GM13977 (cell line): Measurements from ENCODE around the gene RALGPS2.

Experiments used
- DNase-seq: peaks from one replicate; pipeline ENCODE4 v3.0.0; 2012; ENCODE audit warnings: low spot score
- CTCF ChIP-seq: IDR thresholded peaks from 2 replicates; pipeline ENCODE4 v1.5.1; 2012; ENCODE audit warnings: mild to moderate bottlenecking, control low read depth; ENCODE audit not compliant: insufficient read depth; ENCODE audit errors: extremely low read depth, missing control alignments
- in situ Hi-C: fragments of 300-500 bp; cut with MboI; formaldehyde crosslinking; loops from one replicate; pipeline ENCODE4 v1.12.0; 2022; ENCODE audit warnings: low sequenced_read_pairs, low pct_unique_long_range_greater_than_20kb, mixed read lengths, inconsistent platforms; ENCODE audit not compliant: unreplicated experiment

The RALGPS2 gene

GRCh38 chr1:178718520-178718919 is 6.5 kb upstream of the RALGPS2 start:
- DNase-seq, result no peak
- no peak for TF ChIP-seq CTCF
- in situ Hi-C loops, result no loop called here

- DNase-seq, result no peak
- in situ Hi-C loops, result no loop called here
- no peak for TF ChIP-seq CTCF
These were observed 1.5 kb upstream of the RALGPS2 start for GRCh38 chr1:178723546-178723945.

DNA sequence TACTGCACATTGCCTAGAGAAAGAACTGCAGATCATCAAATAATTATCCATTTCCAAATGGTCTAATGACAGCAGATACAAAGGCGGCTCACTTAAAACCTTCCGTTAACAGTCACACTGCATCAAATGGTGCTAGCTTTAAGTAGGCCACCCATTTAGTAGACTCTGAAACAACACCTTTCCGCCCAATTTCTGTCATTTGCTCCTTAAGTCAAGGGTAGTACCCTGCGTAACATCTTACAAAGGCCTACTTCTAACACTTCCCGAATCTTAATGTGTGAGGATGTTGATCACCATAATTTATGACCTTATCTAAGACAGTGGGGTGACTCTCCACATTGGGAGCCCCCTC is 692 bp upstream of the RALGPS2 start:
- DNase-seq, result no peak
- in situ Hi-C loops, result no loop called here
- TF ChIP-seq CTCF, result no peak

DNA sequence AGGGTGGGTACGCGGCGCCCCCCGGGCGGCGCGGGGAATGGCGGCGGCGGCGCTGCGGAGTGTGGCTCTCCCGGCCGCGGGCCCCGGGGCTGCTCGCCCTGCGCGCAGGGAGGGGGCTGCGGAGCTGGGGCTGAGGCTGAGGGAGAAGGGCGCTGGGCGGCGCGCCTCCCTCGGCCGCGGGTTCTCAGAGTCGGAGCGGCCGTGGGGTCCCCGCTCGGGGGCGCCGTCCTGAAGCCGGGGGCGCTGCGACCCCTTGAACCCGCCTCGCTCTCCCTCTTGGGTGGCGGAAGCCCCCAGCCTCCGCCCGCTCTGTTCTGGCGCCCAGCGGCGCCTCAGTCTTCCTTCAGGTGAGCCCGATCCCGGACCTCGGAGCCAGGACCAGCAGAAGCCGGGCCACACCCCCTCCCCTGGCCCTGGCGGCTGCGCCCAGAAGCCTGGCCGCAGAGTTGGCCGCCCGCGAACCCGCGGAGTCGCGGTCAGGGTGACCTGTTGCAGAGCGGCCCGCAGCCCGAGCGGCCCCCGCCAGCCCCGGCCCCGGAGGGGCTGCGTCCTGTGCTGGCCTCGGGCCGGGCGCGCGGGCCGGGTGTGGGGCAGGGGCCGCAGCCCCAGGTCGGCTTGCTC is 532 bp downstream of the RALGPS2 start:
- no peak for TF ChIP-seq CTCF
- in situ Hi-C loops, result no loop called here
- DNase-seq, result peak; percentile 33

DNA sequence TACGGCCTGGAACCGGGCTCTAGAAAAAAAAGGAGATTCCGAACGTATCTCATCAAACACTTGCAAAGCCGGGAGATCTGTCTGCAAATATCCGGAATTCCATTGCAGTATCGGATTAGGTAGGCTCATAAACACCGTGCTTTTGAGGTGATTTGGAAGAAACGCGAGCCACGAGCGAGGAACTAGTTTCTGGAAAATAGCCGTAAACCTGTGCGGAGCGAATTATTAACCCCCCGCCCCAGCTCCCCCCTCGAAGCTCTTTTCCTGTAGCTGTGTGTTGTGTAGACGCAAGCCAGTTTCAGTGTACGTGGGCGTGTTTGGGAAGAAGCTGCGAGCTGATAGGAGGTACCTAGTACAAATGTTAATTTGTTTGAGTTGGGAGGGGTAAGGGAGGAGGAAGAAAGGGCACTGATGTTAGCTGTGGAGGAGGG is 1.1 kb downstream of the RALGPS2 start:
- in situ Hi-C loops, result no loop called here
- TF ChIP-seq CTCF, result no peak
- DNase-seq, result peak; percentile 61

DNA sequence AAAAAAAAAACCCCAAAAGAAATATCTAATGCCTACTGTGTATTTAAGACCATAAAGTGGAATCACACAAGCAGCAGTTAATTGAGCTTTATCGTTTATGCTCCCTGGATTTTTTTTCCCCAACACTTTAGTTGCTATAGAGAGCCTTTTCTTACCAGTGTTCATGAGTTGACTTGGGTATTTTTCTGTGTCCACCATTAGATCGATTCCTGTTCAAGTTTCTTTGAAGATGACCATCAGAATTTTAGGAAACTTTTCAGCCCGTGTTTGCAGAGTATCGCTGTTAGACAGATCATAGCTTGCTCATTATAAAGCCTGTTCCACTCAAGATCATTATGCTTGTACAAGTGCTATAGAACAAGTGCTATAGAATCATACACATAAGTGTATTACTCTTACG is 1.5 kb downstream of the RALGPS2 start:
- in situ Hi-C loops, result no loop called here
- no peak for TF ChIP-seq CTCF
- DNase-seq, result no peak
